K562 (cell line): ENCODE measurements around the gene IL1B. TPM values are rescaled to one million over a fixed set of nuclear protein-coding genes. Genes with fewer than 3 reads are reported as not detected.

Source experiments
- ATAC-seq: fragments of 200-7000 bp; cut with Tn5 transposase; 3 replicates; pipeline ENCODE4 v1.9.1; 2020; ENCODE audit warnings: moderate library complexity
- BruUV-seq: library from RNA; stranded (reverse); fragments of 400-500 nt; replicated peaks from 2 replicates; lab custom pipeline; 2021; lab: Mats Ljungman, UMichigan
- CTCF ChIA-PET: fragments of 300-600 bp; formaldehyde crosslinking; extraction: SDS; loops from one replicate; lab custom pipeline; 2021; ENCODE audit warnings: low intra/inter-chr PET ratio; lab: Yijun Ruan, JAX
- POLR2A ChIA-PET: fragments of 300-600, 350-650 bp; sonication (Branson Sonifier 250); formaldehyde crosslinking; extraction: SDS; loops from one replicate; lab custom pipeline; 2021; ENCODE audit warnings: antibody characterized with exemption, inconsistent platforms; lab: Yijun Ruan, JAX
- DNase-seq, 4 experiments: peaks; one replicate each; pipeline versions ENCODE4 v3.0.0 to v3.0.0-alpha.2; 2011 to 2018; ENCODE audit warnings: low spot score in 3 of 4, mixed read lengths in 3 of 4; ENCODE audit errors: extremely low read depth in 1 of 4
- FAIRE-seq: peaks from 2 replicates; lab custom pipeline; 2011; peaks lifted over from hg19 to GRCh38; lab: Jason Lieb, UNC
- H2AFZ ChIP-seq: 2 replicates; pipeline ENCODE4 v1.6.0; 2011; ENCODE audit warnings: low read depth, low read length, control low read depth, inconsistent platforms
- H3K27ac ChIP-seq: fragments of 200-600 bp; 3 replicates; pipeline ENCODE4 v1.8.0; 2011; ENCODE audit warnings: low read depth, mild to moderate bottlenecking, control low read depth, inconsistent platforms, low read length, moderate library complexity, mixed read lengths; ENCODE audit errors: extremely low read depth
- H3K27me3 ChIP-seq, 2 experiments: fragments of 300-600 bp in 1 of 2; 2 replicates in 1 of 2; 3 replicates in 1 of 2; pipeline versions ENCODE4 v1.6.0 to v1.8.0; 2011; ENCODE audit warnings: inconsistent platforms in 2 of 2, low read length in 2 of 2, mild to moderate bottlenecking in 1 of 2, mixed read lengths in 1 of 2, moderate library complexity in 1 of 2; ENCODE audit not compliant: control insufficient read depth in 2 of 2, insufficient read depth in 2 of 2
- H3K36me3 ChIP-seq: fragments of 300-600 bp; 3 replicates; pipeline ENCODE4 v1.8.0; 2011; ENCODE audit warnings: mild to moderate bottlenecking, low read length, inconsistent platforms; ENCODE audit not compliant: control insufficient read depth, insufficient read depth
- H3K4me1 ChIP-seq, 2 experiments: fragments of 200-600 bp in 1 of 2; replicated peaks in 1 of 2; 2 replicates in 1 of 2; 3 replicates in 1 of 2; pipeline versions ENCODE4 v1.5.1 to v1.8.0; 2011; ENCODE audit warnings: inconsistent platforms in 2 of 2, low read length in 2 of 2, mild to moderate bottlenecking in 1 of 2, mixed read lengths in 1 of 2, moderate library complexity in 1 of 2; ENCODE audit not compliant: control insufficient read depth in 2 of 2, insufficient read depth in 2 of 2
- H3K4me2 ChIP-seq: 2 replicates; pipeline ENCODE4 v1.6.1; 2011; ENCODE audit warnings: low read length, control low read depth, inconsistent platforms, mixed read lengths; ENCODE audit not compliant: insufficient read depth
- H3K4me3 ChIP-seq: fragments of 200-600 bp; sonication (generic), shearing (Covaris generic); 2 replicates; pipeline ENCODE4 v1.5.1; 2016; ENCODE audit warnings: control low read depth, inconsistent platforms
- H3K79me2 ChIP-seq: fragments of 200-600 bp; 3 replicates; pipeline ENCODE4 v1.8.0; 2011; ENCODE audit warnings: low read length, inconsistent platforms; ENCODE audit not compliant: control insufficient read depth, insufficient read depth
- H3K9ac ChIP-seq, 2 experiments: 2 replicates each; pipeline versions ENCODE4 v1.6.0 to v1.6.1; 2011; ENCODE audit warnings: low read depth in 2 of 2, low read length in 2 of 2, control low read depth in 1 of 2, inconsistent platforms in 1 of 2, mild to moderate bottlenecking in 1 of 2, mixed read lengths in 1 of 2; ENCODE audit not compliant: insufficient read depth in 1 of 2
- H3K9me1 ChIP-seq: one replicate; pipeline ENCODE4 v1.6.0; 2011; ENCODE audit warnings: inconsistent platforms, mild to moderate bottlenecking, low read length, moderate library complexity; ENCODE audit not compliant: control insufficient read depth, insufficient read depth
- H3K9me3 ChIP-seq: replicated peaks from 2 replicates; pipeline ENCODE4 v1.5.1; 2011; ENCODE audit warnings: low read depth, low read length, inconsistent platforms; ENCODE audit not compliant: control insufficient read depth, insufficient read depth
- H4K20me1 ChIP-seq: replicated peaks from 2 replicates; pipeline ENCODE4 v1.6.1; 2011; ENCODE audit warnings: low read length, inconsistent platforms, mixed read lengths; ENCODE audit not compliant: control insufficient read depth, insufficient read depth
- ATF7 ChIP-seq: fragments of 450-650 bp; IDR thresholded peaks from 2 replicates; pipeline ENCODE4 v1.7.1; 2014; ENCODE audit warnings: mild to moderate bottlenecking, moderate library complexity
- KHSRP ChIP-seq: fragments of 450-650 bp; IDR thresholded peaks from 2 replicates; pipeline ENCODE4 v1.6.1; 2017
- WGBS: fragments of 100-300 bp; shearing (Covaris generic); methylation state at CpG from one replicate; pipeline ENCODE4 v1.1.6; 2016; ENCODE audit warnings: low coverage, mixed read lengths; ENCODE audit not compliant: insufficient coverage; ENCODE audit errors: missing lambda C conversion rate; 5-methylcytosine and 5-hydroxymethylcytosine counted together
- in situ Hi-C: fragments of 300-500 bp; cut with MboI; formaldehyde crosslinking; loops from 4 replicates; pipeline ENCODE4 v1.15.0; 2018; ENCODE audit warnings: inconsistent platforms, mixed read lengths
- intact Hi-C: fragments of 100-400 bp; cut with micrococcal nuclease; formaldehyde crosslinking; loops from 2 replicates; pipeline ENCODE4 v1.14.2; 2022
- polyA plus RNA-seq, 8 experiments: library from polyadenylated mRNA; depleted of rRNA in 4 of 8; stranded (reverse) in 5 of 8; unstranded in 3 of 8; fragments of >200 nt; fragmentation: Nextera tagmentation in 2 of 8; fragmentation: Illumina TruSeq in 1 of 8; extraction: Ambion mirVana in 2 of 8; extraction: Trizol in 1 of 8; gene quantifications; 2 replicates each; pipeline versions ENCODE4 v1.2.1 to v1.2.3, GENCODE V29; 2011 to 2014; ENCODE audit warnings: inconsistent platforms in 1 of 8, missing spikeins in 1 of 8
- total RNA-seq, 7 experiments: library from RNA; depleted of rRNA in 6 of 7; stranded (reverse); fragments of >200 nt in 6 of 7; fragmentation: Illumina TruSeq in 2 of 7; extraction: Trizol in 2 of 7; gene quantifications; 2 replicates each; pipeline versions ENCODE4 v1.2.1 to v1.2.3, GENCODE V29; 2011 to 2021; ENCODE audit warnings: low replicate concordance in 1 of 7

The IL1B gene
- total and polyA plus RNA-seq, 9 of the 15 experiments (the other 6 are each of a cell fraction or from before 2014, with no cell fraction given), result 0.29 TPM; not detected in 8

DNA sequence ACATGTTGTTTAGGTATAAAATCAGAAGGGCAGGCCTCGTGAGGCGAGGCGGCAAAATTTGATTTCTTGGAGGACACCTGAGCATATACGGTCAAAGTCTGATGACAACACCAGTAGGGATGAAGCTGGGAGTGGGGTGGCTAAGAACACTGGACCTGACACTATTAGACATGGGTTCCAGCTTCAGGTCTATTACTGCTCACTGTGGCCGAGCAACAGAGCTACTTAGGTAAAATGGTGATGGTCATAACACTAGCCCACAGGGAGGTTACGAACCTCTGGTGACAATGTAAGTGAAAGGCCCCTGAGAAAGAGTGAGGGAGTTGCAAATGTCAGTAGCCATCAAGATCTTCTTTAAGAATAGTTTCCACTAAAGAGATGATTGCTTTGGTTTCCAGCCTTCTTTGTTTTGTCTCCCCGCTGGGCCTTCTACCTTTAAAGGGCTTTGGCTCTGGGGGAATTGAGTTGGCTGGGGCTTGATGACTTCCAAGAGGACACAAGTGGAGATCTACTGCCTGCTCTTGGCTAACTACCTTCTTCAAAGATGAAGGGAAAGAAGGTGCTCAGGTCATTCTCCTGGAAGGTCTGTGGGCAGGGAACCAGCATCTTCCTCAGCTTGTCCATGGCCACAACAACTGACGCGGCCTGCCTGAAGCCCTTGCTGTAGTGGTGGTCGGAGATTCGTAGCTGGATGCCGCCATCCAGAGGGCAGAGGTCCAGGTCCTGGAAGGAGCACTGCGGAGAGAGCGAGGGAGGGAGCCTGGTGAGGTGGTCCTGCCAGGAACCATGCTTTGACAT lies 3.5 kb downstream of the IL1B start (continued):
- no peak for TF ChIP-seq KHSRP

DNA sequence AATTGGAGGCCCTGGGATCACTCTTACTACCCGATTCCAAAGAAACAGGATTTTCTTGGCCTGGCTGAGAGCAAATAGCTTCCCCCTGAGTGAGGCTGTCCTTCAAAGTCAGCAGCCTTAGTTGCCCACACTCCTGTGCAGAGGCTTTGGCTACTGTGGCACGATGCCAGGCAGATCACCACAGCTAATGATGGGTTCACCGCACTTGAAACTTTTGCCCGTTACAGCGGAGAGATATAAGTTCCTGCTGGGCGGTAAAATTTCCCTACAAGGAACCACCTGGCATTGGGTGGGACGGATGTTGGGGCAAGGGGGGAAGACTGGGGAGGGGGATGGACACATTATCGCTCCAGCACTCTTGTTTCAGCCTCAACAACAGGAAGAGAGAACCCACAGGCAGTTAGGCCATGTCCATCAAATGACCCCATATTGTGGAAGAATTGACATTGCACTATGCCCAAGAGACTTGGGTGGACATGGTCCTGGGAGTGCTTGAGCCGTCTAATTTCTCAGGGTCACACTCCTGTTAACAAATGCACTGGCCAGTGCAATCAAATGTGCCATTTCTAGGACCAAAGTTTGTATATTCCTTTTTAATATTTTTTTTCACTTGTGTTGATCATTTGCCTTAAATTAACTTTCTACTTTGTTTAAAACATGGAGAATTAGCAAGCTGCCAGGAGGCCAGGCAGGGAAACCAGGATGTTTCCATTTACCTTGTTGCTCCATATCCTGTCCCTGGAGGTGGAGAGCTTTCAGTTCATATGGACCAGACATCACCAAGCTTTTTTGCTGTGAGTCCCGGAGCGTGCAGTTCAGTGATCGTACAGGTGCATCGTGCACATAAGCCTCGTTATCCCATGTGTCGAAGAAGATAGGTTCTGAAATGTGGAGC lies 4.4 kb downstream of the IL1B start:
- H3K9me3 ChIP-seq, result no peaks in the 10 kb centered on the region
- ATAC-seq, result no peak
- H3K9ac ChIP-seq, result no peak overlapping the region
- ChIA-PET POLR2A (interaction anchor here (0.7 to 0.9 kb wide), 3 partner anchors 11 to 19 kb away, joined by 3 to 4 read pairs (median 3); no protein-coding TSS in a partner anchor), CTCF (no interaction called here)
- no peak overlapping the region for H3K4me2 ChIP-seq
- WGBS, result 44% methylated on average over 12 of the region's 15 CpGs
- H3K79me2 ChIP-seq, result no peaks in the 10 kb centered on the region
- H3K4me1 ChIP-seq, result peaks cover 0 to 9% of the 10 kb centered on the region in 2 experiments; a peak in 2 of 5 replicates
- no peaks in the 10 kb centered on the region for H4K20me1 ChIP-seq
- no peak for DNase-seq
- intact Hi-C loops, result loop anchor here (5.0 kb wide), 1 partner anchor 80 kb away; no protein-coding TSS in a partner anchor
- no peak for TF ChIP-seq ATF7
- H3K27me3 ChIP-seq, result peaks cover 3 to 7% of the 10 kb centered on the region in 2 experiments; a peak in 4 of 5 replicates
- no peaks in the 10 kb centered on the region for H3K36me3 ChIP-seq
- BruUV-seq, result no TSS peak
- H3K27ac ChIP-seq, result no peak overlapping the region
- no peak overlapping the region for H2AFZ ChIP-seq
- in situ Hi-C loops, result no loop called here
- no peak overlapping the region for H3K4me3 ChIP-seq
- no peaks in the 10 kb centered on the region for H3K9me1 ChIP-seq
- FAIRE-seq, result no peak
